GM10266 (cell line): ENCODE measurements around the gene CHERP.
A peak's percentile ranks its signal among the peaks of the same experiment; 100 is the strongest.
"Not testable (repeated sequence)": the region's sequence is repeated elsewhere in the genome, so short reads cannot be mapped to it uniquely, and the experiment has no call there.

Experiments
- DNase-seq: peaks from one replicate; pipeline ENCODE4 v3.0.0; 2012; ENCODE audit errors: extremely low spot score
- CTCF ChIP-seq: IDR thresholded peaks from 2 replicates; pipeline ENCODE4 v1.5.1; 2012; ENCODE audit warnings: mild to moderate bottlenecking, low read depth; ENCODE audit not compliant: control insufficient read depth, insufficient read depth; ENCODE audit errors: missing control alignments

CHERP gene

GRCh38 chr19:16548956-16549355 lies 6.7 kb upstream of the CHERP start:
- no peak for TF ChIP-seq CTCF
- no peak for DNase-seq

GRCh38 chr19:16544473-16545231 lies 2.4 kb upstream of the CHERP start:
- TF ChIP-seq CTCF = no peak
- no peak for DNase-seq

- not testable (repeated sequence) for DNase-seq
These were observed 1.5 kb upstream of the CHERP start for GRCh38 chr19:16543734-16544133.

GRCh38 chr19:16542910-16543472 lies 754 bp upstream of the CHERP start:
- TF ChIP-seq CTCF = no peak
- DNase-seq = no peak

DNA sequence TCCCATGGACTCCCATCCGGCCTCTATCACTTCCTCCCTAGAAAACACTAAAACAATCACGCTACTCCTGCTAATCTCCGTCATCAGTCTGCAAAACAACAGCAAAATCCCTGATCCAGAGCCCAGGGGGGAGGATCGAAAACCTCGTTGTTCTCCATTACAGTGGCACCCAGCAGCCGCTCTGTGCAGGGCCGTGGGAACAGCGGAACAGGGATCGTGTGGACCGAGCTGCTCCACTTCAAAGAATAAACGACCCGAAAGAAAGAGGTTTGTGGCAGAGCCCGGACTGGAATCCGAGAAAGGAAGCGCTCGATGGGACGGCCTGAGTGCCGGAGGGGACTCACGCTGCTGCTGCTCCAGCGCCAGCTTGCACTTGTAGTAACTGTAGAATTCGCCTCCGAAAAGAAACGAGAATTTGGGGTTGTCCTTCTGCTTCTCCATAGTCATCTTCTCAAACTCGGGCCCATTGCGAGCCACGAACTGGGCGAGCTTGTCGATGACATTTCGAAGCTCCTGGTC lies 652 bp downstream of the CHERP start:
- DNase-seq = peak; percentile 25

GRCh38 chr19:16540948-16541347 lies 1.3 kb downstream of the CHERP start:
- no peak for TF ChIP-seq CTCF
- no peak for DNase-seq

More for the DNA sequence above, 652 bp downstream of the CHERP start:
- no peak for TF ChIP-seq CTCF

- DNase-seq = no peak
- no peak for TF ChIP-seq CTCF
These were observed 5.1 kb downstream of the CHERP start for GRCh38 chr19:16537111-16537510.
